HepG2 (cell line): ENCODE data around the gene TBC1D14. TPM values are rescaled to one million over a fixed set of nuclear protein-coding genes. Genes with fewer than 3 reads are reported as not detected.
A peak's percentile ranks its signal among the peaks of the same experiment; 100 is the strongest.

Experiments used
- HOXA3 ChIP-seq: sonication (generic); formaldehyde crosslinking; IDR thresholded peaks from 2 replicates; pipeline ENCODE4 v1.5.0; 2020; ENCODE audit warnings: missing genetic modification reagents
- IRF2 ChIP-seq: IDR thresholded peaks from 2 replicates; pipeline ENCODE4 v1.6.1; 2018; ENCODE audit warnings: missing genetic modification reagents, missing compliant biosample characterization
- MAX ChIP-seq: IDR thresholded peaks from 2 replicates; pipeline ENCODE4 v1.6.1; 2012; ENCODE audit warnings: inconsistent platforms
- NR2C2 ChIP-seq: sonication (generic); formaldehyde crosslinking; IDR thresholded peaks from 2 replicates; pipeline ENCODE4 v1.4.0; 2020; ENCODE audit warnings: missing genetic modification reagents, mild to moderate bottlenecking, moderate library complexity, borderline replicate concordance
- PAX8 ChIP-seq: sonication (generic); formaldehyde crosslinking; IDR thresholded peaks from 2 replicates; pipeline ENCODE4 v1.8.0; 2022; ENCODE audit warnings: mild to moderate bottlenecking, missing genetic modification reagents, borderline replicate concordance
- PAXIP1 ChIP-seq: sonication (generic); formaldehyde crosslinking; conservative IDR thresholded peaks from 2 replicates; pipeline ENCODE4 v1.4.0; 2020; ENCODE audit warnings: mild to moderate bottlenecking, missing genetic modification reagents, moderate library complexity
- REST ChIP-seq, 2 experiments: IDR thresholded peaks; 2 replicates each; pipeline ENCODE4 v1.6.1; 2011 to 2012; ENCODE audit warnings: low read length in 2 of 2, borderline replicate concordance in 1 of 2, low read depth in 1 of 2, mild to moderate bottlenecking in 1 of 2, moderate library complexity in 1 of 2
- SRSF4 ChIP-seq: fragments of 200-400 bp; formaldehyde crosslinking; IDR thresholded peaks from one replicate; pipeline ENCODE4 v1.6.1; 2018; ENCODE audit warnings: mild to moderate bottlenecking, low read depth, low read length, moderate library complexity; ENCODE audit not compliant: poor library complexity, severe bottlenecking
- TAF1 ChIP-seq: sonication (generic); formaldehyde crosslinking; IDR thresholded peaks from 2 replicates; pipeline ENCODE4 v1.4.0; 2020; ENCODE audit warnings: missing genetic modification reagents
- ZFY ChIP-seq: sonication (generic); formaldehyde crosslinking; IDR thresholded peaks from 2 replicates; pipeline ENCODE4 v1.4.0; 2020; ENCODE audit warnings: missing genetic modification reagents
- ZNF264 ChIP-seq: sonication (generic); formaldehyde crosslinking; IDR thresholded peaks from 2 replicates; pipeline ENCODE4 v1.4.0; 2020; ENCODE audit warnings: missing genetic modification reagents
- ZNF343 ChIP-seq: sonication (generic); formaldehyde crosslinking; IDR thresholded peaks from 2 replicates; pipeline ENCODE4 v1.4.0; 2020; ENCODE audit warnings: mild to moderate bottlenecking, missing genetic modification reagents
- ZNF546 ChIP-seq: sonication (generic); formaldehyde crosslinking; conservative IDR thresholded peaks from 2 replicates; pipeline ENCODE4 v1.8.1; 2023; ENCODE audit warnings: mild to moderate bottlenecking, missing genetic modification reagents
- polyA plus RNA-seq, 8 experiments: library from polyadenylated mRNA; depleted of rRNA in 3 of 8; stranded (reverse) in 7 of 8; unstranded in 1 of 8; fragments of >200 nt; fragmentation: Illumina TruSeq in 4 of 8; extraction: Trizol in 4 of 8; gene quantifications; 2 replicates each; pipeline versions ENCODE4 v1.2.1 to v1.2.3, GENCODE V29; 2011 to 2016; ENCODE audit warnings: low read depth in 4 of 8, missing spikeins in 1 of 8, mixed read lengths in 1 of 8; ENCODE audit not compliant: insufficient read depth in 1 of 8
- total RNA-seq, 5 experiments: library from RNA; depleted of rRNA; stranded (reverse); fragments of >200 nt; fragmentation: Illumina TruSeq; extraction: Trizol; gene quantifications; 2 replicates each; pipeline ENCODE4 v1.2.3, GENCODE V29; 2016; ENCODE audit warnings: low read depth in 1 of 5
- TF ChIP-seq, protein P1 (sequence below): IDR thresholded peaks from 2 replicates; pipeline ENCODE4 v1.6.1; 2018; ENCODE audit warnings: missing genetic modification reagents

Gene TBC1D14
- total and polyA plus RNA-seq, 2 of the 13 experiments (the other 11 are each of a cell fraction or from before 2014, with no cell fraction given), result 29.5 to 46.5 TPM

- TF ChIP-seq, protein P1, sequence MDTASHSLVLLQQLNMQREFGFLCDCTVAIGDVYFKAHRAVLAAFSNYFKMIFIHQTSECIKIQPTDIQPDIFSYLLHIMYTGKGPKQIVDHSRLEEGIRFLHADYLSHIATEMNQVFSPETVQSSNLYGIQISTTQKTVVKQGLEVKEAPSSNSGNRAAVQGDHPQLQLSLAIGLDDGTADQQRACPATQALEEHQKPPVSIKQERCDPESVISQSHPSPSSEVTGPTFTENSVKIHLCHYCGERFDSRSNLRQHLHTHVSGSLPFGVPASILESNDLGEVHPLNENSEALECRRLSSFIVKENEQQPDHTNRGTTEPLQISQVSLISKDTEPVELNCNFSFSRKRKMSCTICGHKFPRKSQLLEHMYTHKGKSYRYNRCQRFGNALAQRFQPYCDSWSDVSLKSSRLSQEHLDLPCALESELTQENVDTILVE (CRISPR knock-in tag), result peak; percentile 86
- TF ChIP-seq PAXIP1 (CRISPR knock-in tag) (0 out of 2 replicates have a peak, but pooled peaks have one; percentile 45), REST (IDR thresholded peaks at IDR 0.05; ENCODE audit: borderline replicate concordance in 1 of 2, low read depth in 1 of 2, low read length in 2 of 2) (peak in 1 of 2 experiments; percentile 20; a peak in 1 of 4 replicates), HOXA3 (peak; percentile 85), ZNF264 (CRISPR knock-in tag) (0 out of 2 replicates have a peak, but pooled peaks have one; percentile 62), ZNF343 (CRISPR knock-in tag) (no peak), NR2C2 (CRISPR knock-in tag) (peak; percentile 46; the same call in 1 of the 2 replicates), IRF2 (CRISPR knock-in tag) (peak; percentile 42; the same call in 1 of the 2 replicates), SRSF4 (no peak), PAX8 (CRISPR knock-in tag) (no peak), MAX (peak; percentile 71), ZFY (CRISPR knock-in tag) (peak; percentile 73), TAF1 (CRISPR knock-in tag) (peak; percentile 86), ZNF546 (CRISPR knock-in tag) (0 out of 2 replicates have a peak, but pooled peaks have one; percentile 62)
Observed at GRCh38 chr4:6909113-6909969, at the start of gene TBC1D14 (continued).
